Measurements from ENCODE around the gene ZBED5.
"Not testable (repeated sequence)": the region's sequence is repeated elsewhere in the genome, so short reads cannot be mapped to it uniquely, and the experiment has no call there.

ZBED5 gene

GRCh38 chr11:10857709-10858438 lies at the start of gene ZBED5:
Gene ZBED5, minus strand, starts transcription at chr11:10858053. Its CDS starts 3,108 bp downstream, at chr11:10854945.
- peak; percentile 97 for DNase-seq

GRCh38 chr11:10906521-10906920 lies 48.7 kb upstream of the ZBED5 start:
- DNase-seq, result no peak

- DNase-seq, result peak in 1 of 2 donors; percentile 33
Measured at GRCh38 chr11:10902301-10903063, 44.6 kb upstream of the ZBED5 start.

GRCh38 chr11:10900681-10901415 lies 43.0 kb upstream of the ZBED5 start:
- no peak for DNase-seq

GRCh38 chr11:10899121-10899830 lies 41.4 kb upstream of the ZBED5 start:
- DNase-seq, result peak in 1 of 2 donors; percentile 11

GRCh38 chr11:10898763-10899025 lies 40.8 kb upstream of the ZBED5 start:
- DNase-seq, result no peak

GRCh38 chr11:10898003-10898762 lies 40.3 kb upstream of the ZBED5 start:
- DNase-seq, result peak; percentile 10 to 66

GRCh38 chr11:10897150-10897549 lies 39.3 kb upstream of the ZBED5 start:
- no peak for DNase-seq

- no peak for DNase-seq
Measured at GRCh38 chr11:10896493-10896892, 38.6 kb upstream of the ZBED5 start.

- no peak for DNase-seq
Measured at GRCh38 chr11:10895285-10895684, 37.4 kb upstream of the ZBED5 start.

GRCh38 chr11:10894666-10895065 lies 36.8 kb upstream of the ZBED5 start:
- DNase-seq, result no peak

- DNase-seq, result no peak
Measured at GRCh38 chr11:10893714-10894151, 35.9 kb upstream of the ZBED5 start.

- DNase-seq, result no peak
Measured at GRCh38 chr11:10892250-10892649, 34.4 kb upstream of the ZBED5 start.

- DNase-seq, result no peak
Measured at GRCh38 chr11:10891151-10891720, 33.4 kb upstream of the ZBED5 start.

GRCh38 chr11:10890083-10890482 lies 32.2 kb upstream of the ZBED5 start:
- not testable (repeated sequence) for DNase-seq

GRCh38 chr11:10887307-10887706 lies 29.5 kb upstream of the ZBED5 start:
- no peak for DNase-seq

- DNase-seq, result no peak
Measured at GRCh38 chr11:10886652-10887250, 28.9 kb upstream of the ZBED5 start.

GRCh38 chr11:10885703-10886363 lies 28.0 kb upstream of the ZBED5 start:
- DNase-seq, result no peak

GRCh38 chr11:10884292-10884691 lies 26.4 kb upstream of the ZBED5 start:
- not testable (repeated sequence) for DNase-seq

GRCh38 chr11:10881892-10882291 lies 24.0 kb upstream of the ZBED5 start:
- DNase-seq, result no peak

Data from CD4-positive, alpha-beta T cell treated with Interleukin-1 beta for 1 hour (primary cell).